GM19438 (cell line): ENCODE measurements around the gene GBA2.

Experiments
- ATAC-seq: cut with Tn5 transposase; IDR thresholded peaks from one replicate; pipeline ENCODE4 v1.9.1; 2021; ENCODE audit warnings: low read depth; ENCODE audit not compliant: unreplicated experiment

Gene GBA2

DNA sequence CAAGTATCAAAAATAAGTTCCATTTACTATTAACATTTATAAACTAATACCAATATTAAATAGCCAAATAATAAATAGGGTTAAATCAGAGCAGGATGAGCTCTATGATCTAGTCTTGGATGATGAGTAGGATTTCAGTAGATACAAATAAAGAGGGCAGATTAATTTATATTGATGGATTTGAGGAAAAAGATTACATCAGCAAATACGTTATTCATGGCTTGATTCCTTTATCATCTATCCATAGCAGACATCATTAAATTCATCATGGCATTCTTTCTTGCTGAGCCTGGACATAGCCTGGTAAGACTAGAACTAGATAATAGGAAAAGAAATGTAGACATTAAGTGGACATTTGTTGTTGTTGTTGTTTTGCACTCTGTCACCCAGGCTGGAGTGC, 18.4 kb upstream of the GBA2 start:
- no peak for ATAC-seq

GRCh38 chr9:35766997-35767396, 18.0 kb upstream of the GBA2 start:
- ATAC-seq, result no peak

DNA sequence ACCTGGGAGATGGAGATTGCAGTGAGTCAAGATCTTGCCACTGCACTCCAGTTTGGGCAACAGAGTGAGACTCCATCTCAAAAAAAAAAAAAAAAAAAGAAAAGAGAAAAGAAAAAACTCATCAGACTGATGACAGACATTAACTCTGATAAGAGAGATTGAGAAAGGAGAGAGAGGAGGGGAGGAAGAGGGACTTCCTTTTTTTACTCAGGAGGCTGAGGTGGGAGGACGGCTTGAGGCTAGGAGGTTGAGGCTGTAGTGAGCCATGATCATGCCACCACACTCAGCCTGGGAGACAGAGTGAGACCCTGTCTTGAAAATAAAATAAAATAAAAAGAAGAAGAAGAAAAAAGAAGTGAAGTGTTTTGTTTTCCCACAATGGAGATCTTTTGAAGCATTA, 14.8 kb upstream of the GBA2 start:
- no peak for ATAC-seq

GRCh38 chr9:35763181-35763580, 14.2 kb upstream of the GBA2 start:
- no peak for ATAC-seq

GRCh38 chr9:35760651-35761050, 11.6 kb upstream of the GBA2 start:
- no peak for ATAC-seq

- ATAC-seq, result no peak
Observed at GRCh38 chr9:35759795-35760194, 10.8 kb upstream of the GBA2 start.

- no peak for ATAC-seq
Observed at GRCh38 chr9:35758475-35759050, 9.5 kb upstream of the GBA2 start.

DNA sequence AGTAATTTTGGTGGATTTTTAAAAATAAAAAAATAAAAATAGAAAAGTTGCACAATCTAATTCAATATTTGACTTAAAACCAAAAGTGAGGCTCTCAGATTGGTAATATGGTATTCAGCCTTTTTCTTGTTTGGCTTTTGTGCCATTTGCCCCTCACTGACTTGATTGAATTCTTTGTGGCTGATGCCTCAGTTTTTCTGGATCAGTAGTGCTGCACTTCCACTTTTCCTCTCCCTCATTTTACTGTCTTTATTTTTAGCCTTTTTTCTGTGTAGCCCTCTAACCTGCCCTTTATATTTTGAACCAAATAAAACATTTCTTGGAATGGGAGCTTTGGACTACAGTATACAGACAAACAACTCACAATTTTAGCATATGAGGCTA, 8.9 kb upstream of the GBA2 start:
- ATAC-seq, result no peak

GRCh38 chr9:35757226-35757891, 8.3 kb upstream of the GBA2 start:
- peak; percentile 42 for ATAC-seq

- ATAC-seq, result peak; percentile 64
Observed at GRCh38 chr9:35756275-35757225, 7.5 kb upstream of the GBA2 start.

GRCh38 chr9:35755071-35755470, 6.0 kb upstream of the GBA2 start:
- ATAC-seq, result no peak

DNA sequence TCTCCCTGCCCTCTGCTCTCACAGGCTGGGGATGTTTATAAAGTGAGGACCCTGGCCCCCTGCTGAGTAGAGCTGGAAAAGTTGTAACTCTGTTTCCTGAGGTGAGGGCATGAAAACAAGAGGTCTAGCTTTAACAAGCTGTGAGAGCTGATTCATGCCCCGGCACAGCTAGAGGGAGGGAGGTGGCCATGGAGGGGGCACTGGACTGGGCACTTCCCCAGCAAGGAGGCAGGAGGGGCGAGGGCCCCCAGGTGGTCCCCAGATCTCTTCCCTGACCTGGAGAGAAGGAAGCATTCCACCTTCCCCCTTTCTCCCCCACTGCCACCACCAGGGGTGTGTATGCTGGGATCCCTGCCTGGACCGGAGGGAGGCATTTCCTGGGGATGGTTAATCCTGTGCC, 5.2 kb upstream of the GBA2 start, which contains the start of gene MSMP:
MSMP (minus strand) TSS at position 13 of the 400 bp plus-strand sequence. CDS start 147 bp downstream, outside the sequence.
- ATAC-seq, result no peak

DNA sequence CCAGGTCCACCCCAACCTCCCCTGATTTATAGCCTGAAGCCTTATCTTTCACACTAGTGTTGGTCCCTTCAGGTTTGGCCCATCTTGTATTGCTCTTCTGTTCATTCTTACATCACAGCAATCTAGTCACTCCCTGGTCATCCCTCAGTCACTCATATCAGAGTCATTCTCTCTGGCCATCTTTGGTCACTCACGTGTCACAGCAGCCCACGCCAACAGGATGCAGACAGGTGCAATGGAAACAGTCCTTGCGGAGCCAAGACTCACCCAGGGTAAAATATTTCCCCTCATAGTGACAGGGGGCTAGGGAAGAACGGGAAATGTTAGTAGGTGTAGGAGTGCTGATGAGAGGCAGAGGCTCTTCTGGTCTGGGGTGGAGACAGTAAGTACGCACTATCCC, 4.4 kb upstream of the GBA2 start:
- ATAC-seq, result no peak

DNA sequence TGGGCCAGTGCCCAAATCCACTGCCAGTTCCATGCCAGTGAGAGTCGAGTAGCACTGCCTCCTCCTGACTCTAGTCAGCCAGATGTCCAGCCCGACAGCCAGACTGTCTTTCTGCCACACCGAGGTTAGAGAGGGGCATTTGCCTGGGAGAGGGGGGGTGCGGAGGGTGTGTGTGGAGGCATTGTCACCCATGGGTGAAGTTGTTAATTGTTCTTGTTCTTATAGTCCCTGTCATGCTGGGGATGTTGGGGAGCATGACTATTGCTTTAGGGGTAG, 1.2 kb upstream of the GBA2 start:
- no peak for ATAC-seq

DNA sequence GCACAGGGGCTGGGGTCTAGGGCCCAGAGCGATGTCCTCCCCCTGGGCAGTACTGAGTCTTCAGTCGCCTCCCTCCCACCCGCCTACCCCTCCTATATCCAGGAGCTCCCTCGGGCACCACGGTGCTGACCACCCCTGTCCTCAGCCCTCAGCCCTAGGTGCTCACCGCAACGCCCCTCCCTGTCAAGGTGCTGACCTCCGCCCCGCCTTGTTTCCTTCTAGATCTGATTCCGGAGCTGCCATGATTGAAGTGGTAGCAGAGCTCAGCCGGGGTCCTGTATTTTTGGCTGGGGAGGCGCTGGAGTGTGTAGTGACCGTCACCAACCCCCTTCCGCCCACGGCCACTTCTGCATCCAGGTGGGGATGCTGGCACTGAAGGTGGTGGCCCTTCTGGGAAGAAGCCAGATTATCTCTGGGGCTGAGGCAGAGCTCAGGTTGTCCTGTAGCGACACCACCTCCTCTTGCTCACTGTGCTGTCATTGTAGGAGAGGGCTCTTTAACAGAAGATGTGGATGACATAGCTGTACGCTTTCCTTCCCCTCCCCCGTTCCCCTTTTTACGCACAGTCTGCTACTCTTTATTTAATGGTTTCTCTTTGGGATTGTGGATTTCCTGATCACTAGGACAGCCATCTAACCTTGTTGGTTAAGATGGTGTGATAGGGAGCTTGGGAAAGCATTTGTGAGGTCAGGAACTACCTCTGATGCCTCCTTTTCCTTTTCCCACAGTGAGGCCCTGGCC, 657 bp upstream of the GBA2 start:
- ATAC-seq, result peak; percentile 42

DNA sequence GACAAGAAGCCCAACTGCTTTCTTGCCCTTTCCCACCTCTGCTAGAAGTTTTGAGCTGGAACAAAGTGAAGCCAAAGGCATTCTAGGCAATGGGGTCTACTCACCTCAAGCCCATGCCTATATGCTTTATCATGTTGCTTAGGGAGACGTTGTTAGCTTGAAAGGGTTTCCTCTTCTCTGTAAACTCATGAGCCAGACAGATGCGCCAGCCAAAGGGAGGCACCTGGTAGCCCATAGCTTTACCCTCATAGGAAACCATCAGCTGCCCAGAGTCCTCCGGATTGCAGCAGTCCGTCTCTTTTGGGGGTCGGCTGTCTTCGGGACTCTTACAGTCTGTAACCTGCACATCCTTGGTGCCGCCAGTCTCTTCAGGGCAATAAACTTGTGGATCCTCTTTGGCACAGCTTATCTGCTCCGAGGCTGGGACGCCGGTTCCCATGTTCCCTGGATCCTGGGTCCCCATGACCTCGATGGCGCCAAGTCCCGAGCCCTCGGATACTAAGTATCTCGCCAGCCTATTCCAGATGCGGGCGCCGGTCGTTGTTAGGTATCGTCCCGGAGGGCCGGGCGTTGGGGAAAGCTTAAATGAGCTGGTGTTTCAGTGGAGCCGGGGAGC, 678 bp downstream of the GBA2 start:
- peak; percentile 2 for ATAC-seq

DNA sequence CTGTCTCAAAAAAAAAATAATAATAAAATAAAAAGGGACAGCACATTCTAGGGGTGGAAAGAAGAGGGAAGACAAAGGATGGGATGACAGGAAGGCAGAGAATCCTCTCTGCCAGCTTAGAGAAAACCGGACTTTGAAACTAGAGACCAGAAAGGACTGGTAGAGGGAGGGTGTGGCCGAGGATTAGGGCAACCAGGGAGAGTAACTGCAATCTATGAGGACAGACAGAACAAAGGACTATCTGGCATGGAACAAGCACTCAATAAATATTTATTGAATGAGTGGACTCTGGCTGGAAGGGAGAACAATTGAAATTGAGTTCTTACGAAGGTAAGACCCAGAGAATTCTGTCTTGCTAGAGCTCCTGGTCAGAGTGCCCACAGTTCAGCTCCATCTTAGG, 2.4 kb downstream of the GBA2 start:
- no peak for ATAC-seq

DNA sequence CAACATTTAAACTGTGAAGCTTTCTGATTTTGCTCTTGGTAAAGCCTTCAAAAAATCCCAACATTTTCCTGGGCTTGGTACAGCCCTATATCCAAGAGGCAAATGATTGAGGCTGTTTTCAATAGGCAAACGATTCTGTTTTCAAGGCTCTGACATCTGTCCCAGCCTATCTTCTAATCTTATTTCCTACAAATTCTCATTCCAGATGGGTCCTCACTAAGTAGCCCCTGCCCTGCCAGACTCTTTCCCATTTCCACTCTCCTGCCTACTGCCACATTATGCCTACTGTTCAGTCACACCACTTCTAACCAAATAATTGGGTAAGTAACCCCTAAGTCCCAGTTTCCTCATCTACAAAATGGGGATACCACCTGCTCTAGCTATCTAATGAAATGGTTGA, 3.5 kb downstream of the GBA2 start:
- ATAC-seq, result no peak

DNA sequence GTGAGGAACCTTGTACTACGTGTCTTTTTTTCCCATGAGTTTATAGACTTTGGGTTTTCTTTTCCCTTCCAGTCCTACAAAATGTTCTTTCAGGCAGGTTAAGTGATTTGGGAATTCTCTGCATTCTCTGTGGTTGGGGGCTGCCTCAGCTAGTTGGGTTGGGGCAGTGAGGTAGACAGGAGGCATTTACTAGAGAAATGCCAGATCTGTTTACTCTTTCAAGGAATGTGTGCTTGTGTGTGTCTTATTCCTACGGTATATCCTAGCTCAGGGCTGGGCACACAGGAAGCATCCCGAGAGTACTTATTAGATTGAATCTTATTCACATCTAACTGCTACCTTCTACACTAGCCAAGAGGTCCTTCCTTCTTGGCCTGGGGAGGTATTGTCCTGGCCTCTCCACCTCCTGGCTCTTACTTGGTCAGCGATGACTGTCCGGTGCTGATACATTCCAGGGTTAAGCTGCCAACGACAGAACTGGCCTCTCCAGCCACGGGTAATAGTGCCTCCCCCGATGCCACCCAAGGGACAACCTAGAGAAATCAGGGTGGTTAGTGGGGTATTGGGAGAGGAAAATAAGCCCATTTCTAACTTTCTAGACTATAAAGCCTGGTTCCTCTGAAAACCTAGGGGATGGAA, 5.0 kb downstream of the GBA2 start:
- no peak for ATAC-seq

- ATAC-seq, result no peak
Observed at GRCh38 chr9:35743452-35743851, 5.6 kb downstream of the GBA2 start.
